Uterus (tissue), 4 donors: ENCODE measurements around the gene CAMK2B. TPM values are rescaled to one million over a fixed set of nuclear protein-coding genes. Genes with fewer than 3 reads are reported as not detected.

Experiments
- DNase-seq, 2 donors: peaks; one replicate each; pipeline ENCODE4 v3.0.0-alpha.2; 2019 to 2020
- H3K27ac ChIP-seq, 2 donors: fragments of 200-600 bp; sonication (generic); 1 replicate in 1 of 2; 2 replicates in 1 of 2; pipeline ENCODE4 v1.5.1; 2016 to 2018
- H3K27me3 ChIP-seq, 2 donors: fragments of 200-600 bp; sonication (generic); one replicate each; pipeline ENCODE4 v1.5.1; 2018 to 2019; ENCODE audit warnings: control low read depth in 1 of 2
- H3K36me3 ChIP-seq, 2 donors: fragments of 200-600 bp; sonication (generic); one replicate each; pipeline ENCODE4 v1.5.1; 2019; ENCODE audit warnings: control low read depth in 1 of 2
- H3K4me1 ChIP-seq, 2 donors: fragments of 200-600 bp; sonication (generic); one replicate each; pipeline ENCODE4 v1.5.1; 2018 to 2019; ENCODE audit warnings: control low read depth in 1 of 2
- H3K4me3 ChIP-seq, 2 donors: fragments of 200-600 bp; sonication (generic); 1 replicate in 1 of 2; 2 replicates in 1 of 2; pipeline ENCODE4 v1.5.1; 2018 to 2019; ENCODE audit warnings: mild to moderate bottlenecking in 1 of 2
- H3K9me3 ChIP-seq, 2 donors: fragments of 200-600 bp; sonication (generic); one replicate each; pipeline ENCODE4 v1.5.1; 2019; ENCODE audit warnings: control low read depth in 1 of 2
- POLR2A ChIP-seq, 2 donors: fragments of 450-650 bp; IDR thresholded peaks; one replicate each; pipeline ENCODE4 v1.6.1; 2016; ENCODE audit warnings: antibody characterized with exemption in 2 of 2, mild to moderate bottlenecking in 1 of 2, moderate library complexity in 1 of 2
- intact Hi-C: fragments of 100-400 bp; cut with DNase I; formaldehyde crosslinking; loops from one replicate; pipeline ENCODE4 v1.15.1; 2023; ENCODE audit warnings: low total_unique reads
- total RNA-seq, 4 donors: library from RNA; depleted of rRNA in 3 of 4; stranded (reverse); fragments of >200 nt in 3 of 4; gene quantifications; one replicate each; pipeline versions ENCODE4 v1.1.0 to v1.2.4, GENCODE V29; 2014 to 2023
- TF ChIP-seq, protein P1 (sequence below), 4 experiments: fragments of 200-600 bp in 2 of 4; fragments of 450-650 bp in 2 of 4; sonication (generic) in 2 of 4; IDR thresholded peaks; one replicate each; pipeline ENCODE4 v1.5.1; 2016 to 2019; ENCODE audit warnings: antibody characterized with exemption in 4 of 4, mild to moderate bottlenecking in 2 of 4, moderate library complexity in 1 of 4
- donor health status: DM: yes; HTN: yes; CAD: no.

The CAMK2B gene
- total RNA-seq, 4 donors from 2014 or later = 0.40 to 1.1 TPM; not detected in 2

- Histone ChIP-seq H3K27ac (no peak overlapping the region), H3K36me3 (no peaks in the 10 kb centered on the region)
Observed at GRCh38 chr7:44268671-44269070, 56.7 kb downstream of the CAMK2B start.

GRCh38 chr7:44267719-44268421 lies 57.5 kb downstream of the CAMK2B start:
- TF ChIP-seq POLR2A (IDR thresholded peaks at IDR 0.05) = no peak
- TF ChIP-seq, protein P1, sequence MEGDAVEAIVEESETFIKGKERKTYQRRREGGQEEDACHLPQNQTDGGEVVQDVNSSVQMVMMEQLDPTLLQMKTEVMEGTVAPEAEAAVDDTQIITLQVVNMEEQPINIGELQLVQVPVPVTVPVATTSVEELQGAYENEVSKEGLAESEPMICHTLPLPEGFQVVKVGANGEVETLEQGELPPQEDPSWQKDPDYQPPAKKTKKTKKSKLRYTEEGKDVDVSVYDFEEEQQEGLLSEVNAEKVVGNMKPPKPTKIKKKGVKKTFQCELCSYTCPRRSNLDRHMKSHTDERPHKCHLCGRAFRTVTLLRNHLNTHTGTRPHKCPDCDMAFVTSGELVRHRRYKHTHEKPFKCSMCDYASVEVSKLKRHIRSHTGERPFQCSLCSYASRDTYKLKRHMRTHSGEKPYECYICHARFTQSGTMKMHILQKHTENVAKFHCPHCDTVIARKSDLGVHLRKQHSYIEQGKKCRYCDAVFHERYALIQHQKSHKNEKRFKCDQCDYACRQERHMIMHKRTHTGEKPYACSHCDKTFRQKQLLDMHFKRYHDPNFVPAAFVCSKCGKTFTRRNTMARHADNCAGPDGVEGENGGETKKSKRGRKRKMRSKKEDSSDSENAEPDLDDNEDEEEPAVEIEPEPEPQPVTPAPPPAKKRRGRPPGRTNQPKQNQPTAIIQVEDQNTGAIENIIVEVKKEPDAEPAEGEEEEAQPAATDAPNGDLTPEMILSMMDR (IDR thresholded peaks at IDR 0.05) = no peak
- Histone ChIP-seq H3K27ac (no peak overlapping the region), H3K36me3 (no peaks in the 10 kb centered on the region), H3K4me1 (no peaks in the 10 kb centered on the region), H3K27me3 (no peaks in the 10 kb centered on the region), H3K9me3 (no peaks in the 10 kb centered on the region), H3K4me3 (no peak overlapping the region)
- DNase-seq = no peak
- intact Hi-C loops = no loop called here

More at GRCh38 chr7:44268671-44269070, 56.7 kb downstream of the CAMK2B start:
- intact Hi-C loops = no loop called here
- TF ChIP-seq, protein P1 (IDR thresholded peaks at IDR 0.05) = no peak
- no peak for TF ChIP-seq POLR2A (IDR thresholded peaks at IDR 0.05)
- no peak for DNase-seq
- Histone ChIP-seq H3K9me3 (no peaks in the 10 kb centered on the region), H3K4me1 (no peaks in the 10 kb centered on the region), H3K4me3 (no peak overlapping the region), H3K27me3 (no peaks in the 10 kb centered on the region)

- Histone ChIP-seq H3K4me1 (no peaks in the 10 kb centered on the region), H3K36me3 (no peaks in the 10 kb centered on the region), H3K27ac (no peak overlapping the region), H3K9me3 (no peaks in the 10 kb centered on the region), H3K27me3 (no peaks in the 10 kb centered on the region), H3K4me3 (no peak overlapping the region)
- TF ChIP-seq, protein P1 (IDR thresholded peaks at IDR 0.05) = no peak
- TF ChIP-seq POLR2A (IDR thresholded peaks at IDR 0.05) = no peak
- intact Hi-C loops = no loop called here
- DNase-seq = no peak
Observed at GRCh38 chr7:44267178-44267577, 58.2 kb downstream of the CAMK2B start.

GRCh38 chr7:44266526-44266925 lies 58.9 kb downstream of the CAMK2B start:
- intact Hi-C loops = no loop called here
- H3K27me3 ChIP-seq = no peaks in the 10 kb centered on the region
- H3K27ac ChIP-seq = no peak overlapping the region
- H3K4me3 ChIP-seq = no peak overlapping the region
- no peaks in the 10 kb centered on the region for H3K9me3 ChIP-seq
- no peak for DNase-seq
- TF ChIP-seq, protein P1 (IDR thresholded peaks at IDR 0.05) = no peak
- TF ChIP-seq POLR2A (IDR thresholded peaks at IDR 0.05) = no peak
- no peaks in the 10 kb centered on the region for H3K36me3 ChIP-seq
- no peaks in the 10 kb centered on the region for H3K4me1 ChIP-seq

GRCh38 chr7:44265728-44266127 lies 59.7 kb downstream of the CAMK2B start:
- H3K4me1 ChIP-seq = no peaks in the 10 kb centered on the region
- intact Hi-C loops = no loop called here

More at GRCh38 chr7:44265728-44266127, 59.7 kb downstream of the CAMK2B start:
- no peak for DNase-seq
- no peak overlapping the region for H3K27ac ChIP-seq
- H3K36me3 ChIP-seq = no peaks in the 10 kb centered on the region
- H3K9me3 ChIP-seq = no peaks in the 10 kb centered on the region
- TF ChIP-seq POLR2A (IDR thresholded peaks at IDR 0.05) = no peak
- TF ChIP-seq, protein P1 (IDR thresholded peaks at IDR 0.05) = no peak
- H3K4me3 ChIP-seq = no peak overlapping the region
- no peaks in the 10 kb centered on the region for H3K27me3 ChIP-seq
